HEK293 (cell line): Measurements from ENCODE around the gene ZRSR2.

Experiments
- CTCF ChIP-seq: fragments of 450-650 bp; formaldehyde crosslinking; IDR thresholded peaks from 2 replicates; pipeline ENCODE4 v1.5.1; 2016; ENCODE audit warnings: missing biosample characterization, missing genetic modification characterization
- ZNF596 ChIP-seq: fragments of 450-650 bp; IDR thresholded peaks from 2 replicates; pipeline ENCODE4 v1.5.0; 2018; ENCODE audit warnings: missing biosample characterization, mild to moderate bottlenecking, missing genetic modification characterization, moderate library complexity
- TF ChIP-seq, protein P1 (sequence below): fragments of 450-650 bp; formaldehyde crosslinking; IDR thresholded peaks from 2 replicates; pipeline ENCODE4 v1.5.1; 2016; ENCODE audit warnings: missing biosample characterization, missing genetic modification characterization

DNA sequence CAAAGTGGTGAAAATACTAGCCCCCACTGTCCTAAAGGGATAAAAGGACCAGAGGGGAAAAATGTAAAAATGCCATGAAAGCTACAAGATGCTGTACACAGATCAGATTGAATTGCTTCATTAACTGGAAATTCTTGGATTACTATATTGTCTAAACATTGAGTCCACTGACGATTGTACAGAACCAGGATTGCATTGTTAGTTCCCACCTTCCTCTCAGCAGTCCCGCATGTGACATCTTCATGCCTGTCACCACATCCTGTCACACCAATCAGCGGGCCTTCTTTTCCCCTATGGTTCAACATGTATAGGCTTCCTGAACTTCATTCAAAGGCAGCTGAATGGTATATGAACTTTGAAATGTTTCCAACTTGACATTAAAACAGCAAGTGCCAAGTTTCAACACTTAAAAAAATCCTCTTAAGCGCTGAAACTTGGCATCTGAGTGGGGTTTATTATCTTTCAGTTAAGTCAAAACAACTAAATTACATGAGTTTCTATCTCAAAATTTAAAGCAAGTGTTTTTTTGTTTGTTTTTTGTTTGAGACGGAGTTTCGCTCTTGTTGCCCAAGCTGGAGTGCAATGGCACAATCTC, 24.6 kb downstream of the ZRSR2 start:
- TF ChIP-seq CTCF (tag by site-specific recombination) (no peak), ZNF596 (tag by site-specific recombination) (no peak)
- TF ChIP-seq, protein P1, sequence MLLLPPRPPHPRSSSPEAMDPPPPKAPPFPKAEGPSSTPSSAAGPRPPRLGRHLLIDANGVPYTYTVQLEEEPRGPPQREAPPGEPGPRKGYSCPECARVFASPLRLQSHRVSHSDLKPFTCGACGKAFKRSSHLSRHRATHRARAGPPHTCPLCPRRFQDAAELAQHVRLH (tag by site-specific recombination) = no peak
